Mesothelial cell of epicardium (in vitro differentiated cells): ENCODE data around the gene GNAT1. TPM values are rescaled to one million over a fixed set of nuclear protein-coding genes. Genes with fewer than 3 reads are reported as not detected.
"Not testable (repeated sequence)": the region's sequence is repeated elsewhere in the genome, so short reads cannot be mapped to it uniquely, and the experiment has no call there.

Experiments
- DNase-seq, 2 experiments: peaks; one replicate each; pipeline ENCODE4 v3.0.0; 2021; ENCODE audit warnings: low spot score in 2 of 2; ENCODE audit not compliant: unreplicated experiment in 2 of 2
- H3K27ac Mint-ChIP-seq: 2 replicates; pipeline ENCODE4 v1.8.0; 2021; ENCODE audit warnings: mixed read lengths
- H3K27me3 Mint-ChIP-seq: 2 replicates; pipeline ENCODE4 v1.8.0; 2021; ENCODE audit warnings: low read depth, mixed read lengths
- H3K36me3 Mint-ChIP-seq: 2 replicates; pipeline ENCODE4 v1.8.0; 2021; ENCODE audit warnings: mixed read lengths
- H3K4me1 Mint-ChIP-seq: 2 replicates; pipeline ENCODE4 v1.8.0; 2021; ENCODE audit warnings: mixed read lengths
- H3K4me3 Mint-ChIP-seq: 2 replicates; pipeline ENCODE4 v1.8.0; 2021; ENCODE audit warnings: mild to moderate bottlenecking, moderate library complexity, mixed read lengths
- H3K9me3 Mint-ChIP-seq: 2 replicates; pipeline ENCODE4 v1.8.0; 2021; ENCODE audit warnings: mixed read lengths
- CTCF ChIP-seq: fragments of 200-600 bp; sonication (generic); IDR thresholded peaks from one replicate; pipeline ENCODE4 v1.5.0; 2021; ENCODE audit warnings: antibody characterized with exemption; ENCODE audit not compliant: unreplicated experiment
- total RNA-seq: library from RNA; stranded (reverse); gene quantifications from 3 replicates; pipeline ENCODE4 v1.2.1, GENCODE V29; 2021

Gene GNAT1
- total RNA-seq, 1 donor from 2014 or later, result 0.98 TPM

- peaks cover 20% of the 10 kb centered on the region for H3K27me3 Mint-ChIP-seq
- H3K27ac Mint-ChIP-seq, result no peak overlapping the region
- no peak for TF ChIP-seq CTCF
These were observed 19.3 kb downstream of the GNAT1 start for GRCh38 chr3:50210510-50211367.

DNA sequence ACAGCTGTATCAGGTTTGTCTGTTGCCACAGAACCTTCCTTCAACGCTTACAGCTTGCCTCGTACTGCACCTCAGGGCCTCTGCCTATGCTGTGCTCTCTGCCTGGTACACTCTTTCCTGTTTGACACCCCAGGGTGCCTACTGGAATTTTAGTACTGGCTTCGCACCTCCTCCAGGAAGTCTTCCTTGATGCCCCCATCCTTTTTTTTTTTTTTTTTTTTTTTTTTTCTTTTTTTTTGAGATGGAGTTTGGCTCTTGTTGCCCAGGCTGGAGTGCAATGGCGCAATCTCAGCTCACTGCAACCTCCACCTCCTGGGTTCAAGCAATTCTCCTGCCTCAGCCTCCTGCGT lies 19.9 kb downstream of the GNAT1 start:
- H3K27ac Mint-ChIP-seq, H3K4me3 Mint-ChIP-seq, H3K36me3 Mint-ChIP-seq, DNase-seq, H3K9me3 Mint-ChIP-seq, H3K4me1 Mint-ChIP-seq: not testable (repeated sequence)
- H3K27me3 Mint-ChIP-seq, result peaks cover 15% of the 10 kb centered on the region

More at GRCh38 chr3:50210510-50211367, 19.3 kb downstream of the GNAT1 start:
- H3K4me3 Mint-ChIP-seq, result no peak overlapping the region
- no peaks in the 10 kb centered on the region for H3K36me3 Mint-ChIP-seq
- DNase-seq, result no peak
- H3K4me1 Mint-ChIP-seq, result no peaks in the 10 kb centered on the region
- H3K9me3 Mint-ChIP-seq, result no peaks in the 10 kb centered on the region

GRCh38 chr3:50211930-50212329 lies 20.5 kb downstream of the GNAT1 start:
- H3K9me3 Mint-ChIP-seq, result no peaks in the 10 kb centered on the region
- H3K27me3 Mint-ChIP-seq, result peaks cover 9% of the 10 kb centered on the region
- no peak for TF ChIP-seq CTCF
- H3K4me3 Mint-ChIP-seq, result no peak overlapping the region
- no peak overlapping the region for H3K27ac Mint-ChIP-seq
- no peak for DNase-seq
- H3K4me1 Mint-ChIP-seq, result no peaks in the 10 kb centered on the region
- H3K36me3 Mint-ChIP-seq, result no peaks in the 10 kb centered on the region

- peaks cover 5% of the 10 kb centered on the region for H3K27me3 Mint-ChIP-seq
- no peaks in the 10 kb centered on the region for H3K4me1 Mint-ChIP-seq
- H3K9me3 Mint-ChIP-seq, result no peaks in the 10 kb centered on the region
- no peak for TF ChIP-seq CTCF
- DNase-seq, result no peak
- H3K4me3 Mint-ChIP-seq, result no peak overlapping the region
- no peak overlapping the region for H3K27ac Mint-ChIP-seq
- no peaks in the 10 kb centered on the region for H3K36me3 Mint-ChIP-seq
These were observed 21.1 kb downstream of the GNAT1 start for GRCh38 chr3:50212502-50212901.

DNA sequence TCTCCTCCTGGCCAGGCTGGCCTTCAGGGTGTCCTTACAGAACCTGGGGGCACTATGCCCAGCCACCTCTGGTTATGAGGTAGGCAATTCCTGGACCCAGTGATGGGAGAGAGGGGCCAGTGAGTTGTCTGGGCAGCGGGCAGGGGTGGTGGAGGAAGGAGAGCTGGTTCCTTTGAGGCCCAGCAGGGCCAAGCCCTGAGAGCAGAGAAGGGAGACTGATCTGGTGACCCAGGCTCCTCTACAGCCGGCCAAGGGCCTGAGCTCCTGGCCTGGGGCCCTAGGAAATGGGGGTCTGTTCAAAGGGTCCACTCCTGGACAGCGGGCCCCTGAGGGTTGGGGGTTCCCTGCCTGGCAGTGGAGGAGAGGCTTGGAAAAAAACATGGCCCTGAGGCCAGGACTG lies 21.6 kb downstream of the GNAT1 start:
- Mint-ChIP-seq H3K9me3 (no peaks in the 10 kb centered on the region), H3K36me3 (no peaks in the 10 kb centered on the region), H3K27me3 (peaks cover 2% of the 10 kb centered on the region), H3K4me1 (no peaks in the 10 kb centered on the region), H3K27ac (no peak overlapping the region), H3K4me3 (no peak overlapping the region)
- TF ChIP-seq CTCF, result no peak
- no peak for DNase-seq

DNA sequence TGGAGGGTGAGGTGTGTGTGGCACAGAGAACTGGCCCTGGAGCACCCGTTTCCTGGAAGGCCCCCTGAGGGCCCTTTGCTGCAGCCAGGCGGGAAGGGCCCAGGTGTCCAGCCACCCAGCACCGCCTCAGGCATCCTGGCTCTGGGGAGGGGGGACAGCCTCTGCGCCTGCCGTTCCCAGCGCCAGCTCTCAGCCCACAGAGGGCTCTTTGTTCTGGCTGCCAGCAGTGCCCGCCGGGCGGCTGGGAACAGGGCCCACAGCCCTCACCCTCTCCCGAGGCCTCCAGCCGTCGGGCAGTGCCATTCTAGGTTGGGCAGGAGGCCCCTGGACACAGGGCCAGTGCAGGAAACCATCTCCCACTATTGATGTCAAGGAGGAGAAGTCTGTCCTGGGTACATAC lies 22.0 kb downstream of the GNAT1 start:
- H3K27ac Mint-ChIP-seq, result no peak overlapping the region
- no peaks in the 10 kb centered on the region for H3K36me3 Mint-ChIP-seq
- TF ChIP-seq CTCF, result no peak
- no peaks in the 10 kb centered on the region for H3K9me3 Mint-ChIP-seq
- no peaks in the 10 kb centered on the region for H3K4me1 Mint-ChIP-seq
- H3K27me3 Mint-ChIP-seq, result peaks cover 2% of the 10 kb centered on the region
- no peak overlapping the region for H3K4me3 Mint-ChIP-seq
- DNase-seq, result no peak
